Measurements from ENCODE around the gene FGD1. TPM values are rescaled to one million over a fixed set of nuclear protein-coding genes. Genes with fewer than 3 reads are reported as not detected.

Gene FGD1
- total RNA-seq, 1 experiment from 2014 or later, result 19.2 TPM

GRCh38 chrX:54449929-54450328 is 46.1 kb downstream of the FGD1 start:
- Histone ChIP-seq H3K23me2 (ENCODE audit: insufficient read length, low read depth, low read length, poor library complexity, severe bottlenecking) (no peaks in the 10 kb centered on the region), H3K79me2 (ENCODE audit: insufficient read depth, low read length) (no peaks in the 10 kb centered on the region), H4K5ac (ENCODE audit: insufficient read length, low read depth, low read length) (no peak overlapping the region), H2BK5ac (ENCODE audit: insufficient read length, low read length) (no peak overlapping the region), H3K9ac (ENCODE audit: extremely low read depth, insufficient read length, low read length) (no peak overlapping the region), H2BK15ac (ENCODE audit: low read depth, low read length) (no peak overlapping the region), H3K4ac (ENCODE audit: low read depth, low read length) (no peak overlapping the region), H4K91ac (ENCODE audit: insufficient read length, low read depth, low read length) (no peak overlapping the region), H3K14ac (ENCODE audit: insufficient read depth, low read length) (no peak overlapping the region), H3K79me1 (ENCODE audit: insufficient read depth, low read depth, low read length, poor library complexity, severe bottlenecking) (no peaks in the 10 kb centered on the region), H3K27ac (ENCODE audit: insufficient read length, low read depth, low read length) (no peak overlapping the region), H3K4me1 (ENCODE audit: insufficient read depth, low read length) (no peaks in the 10 kb centered on the region), H2BK12ac (ENCODE audit: insufficient read length, low read depth, low read length) (no peak overlapping the region), H4K8ac (replicated peaks; ENCODE audit: insufficient read length, low read depth, low read length) (no peak overlapping the region), H3K56ac (ENCODE audit: insufficient read length, low read depth, low read length) (no peak overlapping the region), H2BK20ac (ENCODE audit: low read depth, low read length, poor library complexity, severe bottlenecking) (no peak overlapping the region), H4K20me1 (ENCODE audit: control insufficient read depth, insufficient read depth, insufficient read length) (no peaks in the 10 kb centered on the region), H3K9me3 (ENCODE audit: control insufficient read depth, low read depth, low read length) (peaks cover 16% of the 10 kb centered on the region), H2AK5ac (ENCODE audit: insufficient read length, low read length) (no peak overlapping the region), H3T11ph (ENCODE audit: low read length) (no peak overlapping the region), H2BK120ac (ENCODE audit: low read depth, low read length, poor library complexity, severe bottlenecking) (no peak overlapping the region), H3K4me2 (ENCODE audit: insufficient read depth, insufficient read length, low read length) (no peak overlapping the region), H3K27me3 (ENCODE audit: insufficient read depth, low read length) (no peaks in the 10 kb centered on the region), H3K23ac (ENCODE audit: insufficient read length, low read depth, low read length) (no peak overlapping the region), H2AFZ (ENCODE audit: low read length) (no peak overlapping the region), H3K18ac (ENCODE audit: insufficient read length, low read depth, low read length) (no peak overlapping the region)
- no peak overlapping the region for H3K27ac Mint-ChIP-seq
- DNase-seq, result no peak
- H3K4me1 Mint-ChIP-seq, result peaks cover 3 to 7% of the 10 kb centered on the region in 2 experiments; a peak in 3 of 4 replicates
- peaks cover 31 to 52% (median 45%) of the 10 kb centered on the region in 3 experiments for H3K36me3 Mint-ChIP-seq (ENCODE audit: insufficient read depth in 1 of 3, low read depth in 3 of 3)
- peaks cover 57 to 63% of the 10 kb centered on the region in 2 experiments for H3K9me3 Mint-ChIP-seq
- TF ChIP-seq CTCF (conservative IDR thresholded peaks at IDR 0.05), result no peak
- peaks cover 7% of the 10 kb centered on the region for H3K27me3 Mint-ChIP-seq (ENCODE audit: low read depth)
- no peak overlapping the region for H3K4me3 Mint-ChIP-seq
